ENCODE measurements around the gene MXRA7. TPM values are rescaled to one million over a fixed set of nuclear protein-coding genes. Genes with fewer than 3 reads are reported as not detected.
A peak's percentile ranks its signal among the peaks of the same experiment; 100 is the strongest.
"Not testable (repeated sequence)": the region's sequence is repeated elsewhere in the genome, so short reads cannot be mapped to it uniquely, and the experiment has no call there.

Gene MXRA7
- total RNA-seq, 4 donors from 2014 or later, result 24.3 to 43.0 (median 30.6) TPM

GRCh38 chr17:76732734-76733617 is 22.2 kb upstream of the MXRA7 start:
- DNase-seq, result peak in 1 of 2 donors; percentile 41
- intact Hi-C loops (cut with DNase I; ENCODE audit: low total_unique reads), result loop anchor here (10.0 kb wide), 1 partner anchor 468 kb away; the partner anchor contains the start of gene UBALD2
- no peak for ATAC-seq
- peak overlapping the region; percentile 96 to 99 (median 99) for H3K27ac ChIP-seq
- H3K4me3 ChIP-seq, result no peak overlapping the region
- H3K27me3 ChIP-seq, result no peaks in the 10 kb centered on the region
- H3K4me1 ChIP-seq, result peaks cover 55% of the 10 kb centered on the region in 2 donors
- no peaks in the 10 kb centered on the region for H3K9me3 ChIP-seq
- peaks cover 3 to 46% of the 10 kb centered on the region in 2 donors for H3K36me3 ChIP-seq
- in situ Hi-C loops (cut with MboI; ENCODE audit: low sequenced_read_pairs in 4 of 4), result no loop called here
- TF ChIP-seq, protein P1, sequence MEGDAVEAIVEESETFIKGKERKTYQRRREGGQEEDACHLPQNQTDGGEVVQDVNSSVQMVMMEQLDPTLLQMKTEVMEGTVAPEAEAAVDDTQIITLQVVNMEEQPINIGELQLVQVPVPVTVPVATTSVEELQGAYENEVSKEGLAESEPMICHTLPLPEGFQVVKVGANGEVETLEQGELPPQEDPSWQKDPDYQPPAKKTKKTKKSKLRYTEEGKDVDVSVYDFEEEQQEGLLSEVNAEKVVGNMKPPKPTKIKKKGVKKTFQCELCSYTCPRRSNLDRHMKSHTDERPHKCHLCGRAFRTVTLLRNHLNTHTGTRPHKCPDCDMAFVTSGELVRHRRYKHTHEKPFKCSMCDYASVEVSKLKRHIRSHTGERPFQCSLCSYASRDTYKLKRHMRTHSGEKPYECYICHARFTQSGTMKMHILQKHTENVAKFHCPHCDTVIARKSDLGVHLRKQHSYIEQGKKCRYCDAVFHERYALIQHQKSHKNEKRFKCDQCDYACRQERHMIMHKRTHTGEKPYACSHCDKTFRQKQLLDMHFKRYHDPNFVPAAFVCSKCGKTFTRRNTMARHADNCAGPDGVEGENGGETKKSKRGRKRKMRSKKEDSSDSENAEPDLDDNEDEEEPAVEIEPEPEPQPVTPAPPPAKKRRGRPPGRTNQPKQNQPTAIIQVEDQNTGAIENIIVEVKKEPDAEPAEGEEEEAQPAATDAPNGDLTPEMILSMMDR (IDR thresholded peaks at IDR 0.05 in 4 of 5, conservative IDR thresholded peaks at IDR 0.05 in 1 of 5), result no peak
- TF ChIP-seq POLR2A (IDR thresholded peaks at IDR 0.05), result no peak

- ATAC-seq; DNase-seq; H3K4me3 ChIP-seq; H3K9me3 ChIP-seq; in situ Hi-C loops (cut with MboI; ENCODE audit: low sequenced_read_pairs in 4 of 4); H3K27me3 ChIP-seq: not testable (repeated sequence)
- peak overlapping the region in 2 of 4 donors; percentile 8 to 99 for H3K27ac ChIP-seq
- H3K4me1 ChIP-seq, result peaks cover 63% of the 10 kb centered on the region in 2 donors
- H3K36me3 ChIP-seq, result peaks cover 3 to 46% of the 10 kb centered on the region in 2 donors
- intact Hi-C loops (cut with DNase I; ENCODE audit: low total_unique reads), result loop anchor here (10.0 kb wide), 1 partner anchor 467 kb away; the partner anchor contains the start of gene UBALD2
These were observed 21.3 kb upstream of the MXRA7 start for GRCh38 chr17:76731800-76732733.

- Histone ChIP-seq H3K4me3 (peak overlapping the region; percentile 83 to 99 (median 97)), H3K9me3 (no peaks in the 10 kb centered on the region), H3K27me3 (no peaks in the 10 kb centered on the region), H3K27ac (peak overlapping the region; percentile 98 to 100 (median 100)), H3K4me1 (peaks cover 47 to 52% of the 10 kb centered on the region in 2 donors), H3K36me3 (peaks cover 0 to 38% of the 10 kb centered on the region in 2 donors)
- intact Hi-C loops (cut with DNase I; ENCODE audit: low total_unique reads) (loop anchor here (10.0 kb wide), 1 partner anchor 943 kb away; the partner anchor contains the start of gene UNK), in situ Hi-C loops (cut with MboI; ENCODE audit: low sequenced_read_pairs in 4 of 4) (no loop called here)
- ATAC-seq (no peak), DNase-seq (no peak)
- TF ChIP-seq POLR2A (IDR thresholded peaks at IDR 0.05), result no peak
- TF ChIP-seq, protein P1 (IDR thresholded peaks at IDR 0.05 in 4 of 5, conservative IDR thresholded peaks at IDR 0.05 in 1 of 5), result no peak
These were observed 17.1 kb upstream of the MXRA7 start for GRCh38 chr17:76727745-76728456.

GRCh38 chr17:76726776-76727718 is 16.3 kb upstream of the MXRA7 start, which contains the start of gene METTL23:
METTL23 (plus strand) TSS chr17:76726839; CDS start chr17:76729711, 2,872 bp downstream.
- Histone ChIP-seq H3K27ac (peak within 1 kb of the TSS; percentile 98 to 100 (median 100)), H3K27me3 (no peaks in the 10 kb centered on the region), H3K4me3 (peak within 1 kb of the TSS; percentile 83 to 99 (median 97)), H3K4me1 (peaks cover 38 to 43% of the 10 kb centered on the region in 2 donors), H3K9me3 (no peaks in the 10 kb centered on the region), H3K36me3 (peaks cover 0 to 36% of the 10 kb centered on the region in 2 donors)
- peak; percentile 81 to 87 for DNase-seq
- in situ Hi-C loops (cut with MboI; ENCODE audit: low sequenced_read_pairs in 4 of 4), result no loop called here
- TF ChIP-seq, protein P1 (IDR thresholded peaks at IDR 0.05 in 4 of 5, conservative IDR thresholded peaks at IDR 0.05 in 1 of 5), result peak; percentile 54 to 80 (median 75)
- peak; percentile 12 to 77 for TF ChIP-seq POLR2A (IDR thresholded peaks at IDR 0.05)
- intact Hi-C loops (cut with DNase I; ENCODE audit: low total_unique reads), result loop anchor here (1.0 to 10.0 kb wide), 2 partner anchors 10 to 942 kb away; partner anchors contain the start of genes SRSF2 and UNK
- ATAC-seq, result peak; percentile 67 to 72

Measured in gastrocnemius medialis (tissue), 4 donors.